Measurements from ENCODE around the gene APOBEC3A.

The APOBEC3A gene
- 0 reads per million in 4 experiments for total RNA-seq

DNA sequence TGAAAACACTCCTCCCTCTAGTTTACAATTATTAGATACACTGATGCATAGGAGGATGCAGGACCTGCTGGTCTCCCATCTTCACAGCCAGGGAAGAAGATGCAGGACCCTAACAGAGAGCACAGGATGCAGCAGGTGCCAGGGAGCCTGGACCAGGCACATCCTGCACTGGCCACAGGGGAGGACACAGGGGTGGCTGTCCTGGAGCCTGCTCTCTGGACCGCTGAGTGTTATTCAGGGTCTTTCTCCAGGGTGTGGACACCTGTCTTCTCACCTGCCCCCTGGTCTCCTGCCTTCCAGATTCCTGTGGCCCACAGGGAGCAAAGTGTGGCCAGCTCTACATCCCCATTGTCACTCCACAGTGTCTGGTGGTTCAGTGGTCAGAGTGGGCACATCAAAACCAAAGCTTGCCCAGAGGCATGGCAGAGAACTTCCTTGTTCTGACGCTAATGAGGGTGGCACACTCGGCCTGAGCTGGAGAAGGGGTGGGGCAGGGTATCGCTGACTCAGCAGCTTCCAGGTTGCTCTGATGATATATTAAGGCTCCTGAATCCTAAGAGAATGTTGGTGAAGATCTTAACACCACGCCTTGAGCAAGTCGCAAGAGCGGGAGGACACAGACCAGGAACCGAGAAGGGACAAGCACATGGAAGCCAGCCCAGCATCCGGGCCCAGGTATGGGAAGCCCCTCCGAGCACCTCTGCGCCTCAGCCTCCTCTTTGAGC lies at the start of gene APOBEC3A:
Gene APOBEC3A (plus strand): TSS at position 564 of the 725 bp plus-strand sequence. CDS start 83 bp downstream, at position 647.
- no peak for DNase-seq

DNA sequence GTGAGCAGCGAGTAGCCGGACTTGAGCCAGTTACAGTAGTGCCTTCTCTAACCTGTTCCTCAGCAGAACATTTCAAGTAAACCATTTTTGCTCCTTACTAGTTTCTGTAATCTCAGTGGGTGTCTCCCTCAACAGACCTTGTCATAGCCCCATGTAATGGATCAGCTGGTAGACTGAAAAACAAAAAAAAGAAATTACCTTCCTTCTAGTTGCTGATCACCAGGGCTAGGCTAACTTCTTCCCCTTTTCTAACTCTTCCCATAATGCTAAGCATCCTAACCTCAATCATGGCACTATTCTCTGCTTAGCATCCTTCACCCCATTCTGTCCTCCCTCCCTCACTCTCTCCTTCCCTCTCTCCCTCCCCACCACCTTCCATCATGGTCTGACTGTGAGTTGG lies 49.6 kb upstream of the APOBEC3A start:
- DNase-seq: no peak

DNA sequence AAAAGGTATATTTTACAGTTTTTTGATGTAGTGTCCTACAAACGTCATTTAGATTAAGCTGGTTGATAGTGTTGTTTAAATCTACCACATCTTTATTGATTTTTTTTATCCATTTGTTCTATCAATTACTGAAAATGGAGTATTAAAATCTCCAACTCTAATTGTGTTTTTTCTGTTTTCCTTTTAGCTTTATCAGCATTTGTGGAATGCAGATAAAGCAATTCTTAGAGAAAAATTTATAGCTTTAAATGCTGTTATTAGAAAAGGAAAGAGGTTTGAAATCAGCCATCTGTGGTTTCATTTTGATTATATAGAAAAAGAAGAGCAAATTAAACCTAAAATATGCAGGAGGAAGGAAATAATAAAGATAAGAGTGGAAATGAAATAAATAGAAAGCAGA lies 46.0 kb upstream of the APOBEC3A start:
- DNase-seq: no peak

DNA sequence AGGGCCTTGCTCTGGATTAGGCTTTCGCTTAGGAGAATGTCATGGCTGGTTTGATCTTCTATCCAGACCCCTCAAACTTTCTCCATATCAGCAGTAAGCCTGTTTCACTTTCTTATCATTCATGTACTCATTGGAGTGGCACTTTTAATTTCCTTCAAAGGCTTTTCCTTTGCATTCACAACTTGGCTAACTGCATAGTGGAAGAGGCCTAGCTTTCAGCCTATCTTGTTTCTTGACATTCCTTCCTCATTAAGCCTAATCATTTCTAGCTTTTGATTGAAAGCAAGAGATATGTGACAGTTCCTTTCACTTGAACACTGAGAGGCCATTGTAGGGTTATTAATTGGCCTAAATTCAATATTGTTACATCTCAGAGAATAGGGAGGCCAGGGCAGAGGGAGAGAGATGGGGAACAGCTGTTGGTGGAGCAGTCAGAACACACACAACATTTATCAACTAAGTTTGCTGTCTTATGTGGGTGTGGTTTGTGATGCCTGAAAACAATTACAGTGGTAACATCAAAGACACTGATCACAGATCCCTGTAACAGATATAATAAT lies 37.7 kb upstream of the APOBEC3A start:
- no peak for DNase-seq

DNA sequence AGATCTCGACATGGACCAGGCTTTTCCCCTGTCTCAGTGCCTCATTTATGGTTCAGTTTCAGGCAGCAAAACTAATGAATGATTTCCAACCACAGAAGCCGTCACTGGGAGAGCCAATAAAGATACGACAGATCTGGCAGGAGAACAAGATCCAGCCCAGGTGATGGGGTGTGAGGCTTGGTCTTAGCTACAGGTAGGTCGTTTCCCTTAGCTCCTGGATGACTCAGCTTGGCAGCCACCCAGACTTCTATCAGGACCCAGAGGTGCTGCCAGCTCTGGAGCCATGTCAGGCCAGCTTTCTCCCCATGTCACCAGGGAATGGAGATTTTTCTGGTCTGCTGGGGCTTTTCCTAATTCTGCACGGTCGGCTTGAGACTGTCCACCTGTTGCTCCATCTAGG lies 36.3 kb upstream of the APOBEC3A start:
- DNase-seq: no peak

DNA sequence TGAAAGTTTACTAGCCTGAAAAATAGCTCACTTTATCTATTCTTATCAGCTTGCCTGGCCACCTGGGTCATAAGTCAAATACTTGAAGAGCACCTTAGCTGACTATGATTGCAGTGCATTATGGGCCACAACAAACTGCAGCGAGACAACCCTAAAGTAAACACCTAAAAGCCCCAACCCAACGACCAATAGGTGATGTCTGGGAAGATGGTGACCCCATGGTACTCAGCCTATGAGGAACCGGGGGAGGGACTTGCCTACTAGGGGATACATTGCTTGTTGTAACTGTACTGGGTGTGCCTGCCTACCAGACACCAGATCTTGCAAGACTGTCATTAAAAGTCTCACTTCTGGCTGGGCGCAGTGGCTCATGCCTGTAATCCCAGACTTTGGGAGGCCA lies 35.6 kb upstream of the APOBEC3A start:
- no peak for DNase-seq

DNA sequence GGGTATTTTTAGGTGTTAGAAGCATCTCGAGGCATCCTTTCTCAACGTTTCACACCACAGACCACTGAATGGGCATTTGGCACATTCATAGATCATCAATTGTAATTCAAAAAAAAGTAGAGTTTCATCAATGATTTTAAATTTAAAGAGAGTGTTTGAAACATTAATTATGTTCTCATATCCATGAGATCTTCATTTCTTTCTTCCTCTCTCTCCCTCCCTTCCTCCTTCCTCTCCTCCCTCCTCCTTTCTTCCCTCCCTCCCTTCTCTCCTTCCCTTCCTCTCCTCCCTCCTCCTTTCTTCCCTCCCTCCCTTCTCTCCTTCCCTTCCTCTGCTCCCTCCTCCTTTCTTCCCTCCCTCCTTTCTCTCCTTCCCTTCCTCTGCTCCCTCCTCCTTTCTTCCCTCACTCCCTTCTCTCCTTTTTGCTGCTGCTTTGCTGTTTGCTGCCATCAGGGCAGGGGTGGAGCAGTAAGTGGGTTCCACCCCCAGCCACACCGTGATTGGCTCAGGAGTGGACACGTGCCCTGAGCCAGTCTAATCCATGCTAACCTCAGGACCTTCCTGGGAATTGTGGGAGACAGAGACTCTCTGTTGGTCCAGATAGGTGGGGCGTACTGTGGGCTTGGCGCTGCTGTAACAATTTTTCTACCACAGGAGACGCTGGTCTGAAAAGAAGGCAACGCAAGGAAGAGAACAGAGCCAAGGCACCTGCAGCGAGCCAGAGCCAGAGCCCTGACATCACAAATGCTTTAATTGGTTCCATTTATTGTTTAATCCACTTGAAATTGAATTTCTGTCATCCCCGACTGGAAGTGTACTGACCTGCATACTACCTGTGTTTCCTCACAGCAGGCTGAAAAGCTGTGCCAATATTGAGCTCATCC lies 33.7 kb upstream of the APOBEC3A start:
- no peak for DNase-seq

DNA sequence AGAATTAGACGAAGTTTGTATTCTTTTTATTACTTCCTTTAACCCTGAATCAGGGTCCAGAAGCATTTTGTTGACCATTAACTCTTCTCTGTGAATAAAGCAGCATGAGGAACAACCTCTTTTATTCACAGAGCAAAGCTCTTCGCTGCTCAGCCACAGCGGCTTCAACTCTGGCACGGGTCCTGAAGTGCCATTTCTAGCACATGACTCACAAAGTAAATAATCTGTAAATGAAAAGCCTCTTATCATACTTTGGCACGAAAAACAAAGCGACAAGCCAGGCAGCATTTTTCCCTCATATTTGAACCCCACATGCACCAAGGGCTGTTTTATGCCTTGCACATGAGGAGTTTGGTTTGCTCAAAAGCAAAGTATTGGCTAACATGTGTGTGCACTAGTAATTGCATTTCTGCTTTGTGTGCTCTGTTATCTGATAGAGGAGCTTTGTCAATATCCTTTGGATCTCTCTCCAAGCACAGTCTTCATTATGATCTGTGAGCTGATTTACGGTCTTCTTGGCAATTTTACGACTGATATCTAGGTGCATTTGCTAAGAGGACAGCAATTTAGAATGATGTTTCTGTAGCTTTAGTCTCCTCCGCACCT lies 33.0 kb upstream of the APOBEC3A start:
- DNase-seq: no peak

DNA sequence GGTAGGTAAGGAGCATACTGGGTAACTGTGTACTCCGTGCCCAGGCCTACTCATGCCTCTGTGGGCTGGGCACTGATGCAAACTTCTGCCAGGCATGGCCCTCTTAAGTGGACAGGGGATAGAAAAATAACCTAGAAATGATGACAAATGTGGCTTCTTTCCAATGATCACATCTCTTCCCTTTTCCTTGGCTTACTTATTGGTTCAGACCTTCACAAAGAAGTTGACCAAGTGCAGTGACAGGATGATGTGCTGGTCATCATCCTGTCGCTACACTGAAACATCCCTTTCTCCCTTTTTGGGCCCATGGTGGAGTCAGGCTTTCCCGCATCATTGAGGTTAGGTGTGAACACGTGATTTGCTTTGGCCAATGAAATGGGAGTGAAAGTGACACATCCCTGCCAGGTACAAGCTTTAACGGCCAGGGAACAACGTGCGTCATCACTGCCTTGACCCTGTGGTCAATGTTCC lies 31.8 kb upstream of the APOBEC3A start:
- no peak for DNase-seq

DNA sequence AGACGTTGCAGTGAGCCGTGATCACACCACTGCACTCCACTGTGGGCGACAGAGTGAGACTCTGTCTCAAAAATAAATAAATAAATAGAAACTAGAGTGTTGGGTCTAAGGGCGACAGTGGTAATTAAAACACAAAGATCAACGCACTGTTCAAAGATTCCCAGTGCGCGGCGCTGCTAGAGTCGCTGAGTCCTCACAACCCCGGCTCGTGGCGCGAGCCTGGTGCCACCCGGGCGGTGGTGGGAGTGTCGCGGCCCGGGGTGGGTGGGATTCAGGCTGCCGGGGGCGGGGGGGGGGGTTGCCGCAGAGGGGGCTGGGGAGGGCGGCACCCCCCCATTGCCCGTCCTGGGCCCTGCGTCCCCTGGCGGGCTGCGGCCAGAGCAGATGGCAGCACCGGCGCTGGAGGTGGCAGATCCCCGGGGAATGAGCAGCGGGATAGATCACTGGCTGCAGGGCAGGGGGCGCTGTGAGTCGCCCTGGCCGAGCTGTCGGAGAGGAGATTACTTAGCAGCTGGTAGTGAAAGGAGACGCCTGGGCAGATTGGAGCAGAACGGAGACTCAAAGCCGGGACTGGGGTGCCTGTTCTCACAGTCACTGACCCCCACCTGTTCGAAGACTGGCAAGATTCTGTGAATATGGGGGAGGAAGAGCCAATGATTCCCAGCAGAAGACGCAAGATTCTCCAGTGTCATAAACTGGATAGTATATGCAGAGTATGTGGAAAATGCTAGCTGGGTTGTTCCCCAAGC lies 30.2 kb upstream of the APOBEC3A start:
- DNase-seq: no peak

DNA sequence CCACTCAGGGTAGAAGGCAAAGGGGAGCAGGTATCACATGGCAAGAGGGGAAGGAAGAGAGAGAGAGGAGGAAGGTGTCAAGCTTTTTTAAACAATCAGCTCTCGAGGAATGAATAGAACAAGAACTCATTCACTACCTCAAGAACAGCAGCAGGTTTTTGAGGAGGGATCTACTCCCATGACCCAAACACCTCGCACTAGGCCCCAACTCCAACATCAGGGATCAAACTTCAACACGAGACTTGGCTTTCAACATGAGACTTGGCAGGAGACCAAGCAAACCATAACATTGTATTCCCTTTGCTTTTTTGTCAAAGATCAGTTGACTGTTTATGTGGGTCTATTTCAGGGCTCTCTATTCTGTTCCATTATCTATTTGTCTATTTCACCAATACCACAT lies 26.9 kb upstream of the APOBEC3A start:
- DNase-seq: no peak

DNA sequence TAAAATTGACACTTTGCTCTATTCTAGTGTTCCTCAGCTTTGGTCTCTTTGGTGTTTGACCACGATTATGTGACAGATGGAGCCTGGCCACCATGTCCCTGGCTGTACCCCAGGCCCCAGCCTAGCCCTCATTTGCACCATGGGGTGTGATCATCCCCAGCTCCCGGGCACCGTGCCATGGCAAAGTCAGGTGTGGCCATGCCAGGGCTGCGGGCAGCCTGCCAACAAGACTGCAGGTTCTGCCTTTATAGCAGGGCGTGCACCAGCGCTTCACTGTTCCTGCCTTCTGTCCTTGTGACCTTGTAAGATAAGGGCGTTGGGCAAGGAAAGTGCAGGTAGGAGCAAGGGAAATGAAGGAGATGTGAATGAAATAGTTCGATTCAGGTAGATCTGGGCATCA lies 22.4 kb upstream of the APOBEC3A start:
- no peak for DNase-seq

DNA sequence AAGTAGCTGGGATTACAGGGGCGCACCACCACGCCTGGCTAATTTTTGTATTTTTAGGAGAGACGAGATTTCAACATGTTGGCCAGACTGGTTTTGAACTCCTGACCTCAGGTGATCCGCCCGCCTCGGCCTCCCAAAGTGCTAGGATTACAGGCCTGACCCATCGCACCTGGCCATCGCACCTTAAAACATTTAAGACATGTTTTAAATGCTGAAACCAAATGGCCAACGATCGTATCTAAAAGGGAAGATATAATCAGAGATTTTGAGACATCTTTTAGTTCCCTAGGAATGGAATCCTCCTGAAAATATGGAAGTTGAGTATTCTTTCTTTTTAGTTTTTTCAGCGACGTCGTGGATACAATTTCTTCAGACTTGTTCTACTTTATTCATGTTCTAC lies 21.8 kb upstream of the APOBEC3A start:
- DNase-seq: no peak

DNA sequence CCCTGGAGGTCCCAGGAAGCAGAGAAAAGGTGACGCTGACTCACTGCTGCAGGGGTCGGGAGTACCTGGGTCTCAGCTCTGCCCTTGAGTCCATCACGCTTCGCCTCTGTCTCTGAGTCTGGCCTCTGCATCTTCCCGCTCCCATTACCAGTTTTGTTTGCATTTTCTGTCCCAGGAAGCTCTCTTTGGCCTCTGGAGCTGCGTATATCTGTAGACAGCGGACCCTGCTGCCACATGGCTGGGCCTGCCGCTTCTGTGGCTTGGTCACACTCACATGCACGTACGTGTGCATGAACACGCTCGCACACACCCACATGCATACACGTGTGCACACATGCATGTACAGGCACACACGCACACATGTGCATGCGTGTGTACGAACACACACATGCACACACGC lies 20.8 kb upstream of the APOBEC3A start:
- DNase-seq: no peak

DNA sequence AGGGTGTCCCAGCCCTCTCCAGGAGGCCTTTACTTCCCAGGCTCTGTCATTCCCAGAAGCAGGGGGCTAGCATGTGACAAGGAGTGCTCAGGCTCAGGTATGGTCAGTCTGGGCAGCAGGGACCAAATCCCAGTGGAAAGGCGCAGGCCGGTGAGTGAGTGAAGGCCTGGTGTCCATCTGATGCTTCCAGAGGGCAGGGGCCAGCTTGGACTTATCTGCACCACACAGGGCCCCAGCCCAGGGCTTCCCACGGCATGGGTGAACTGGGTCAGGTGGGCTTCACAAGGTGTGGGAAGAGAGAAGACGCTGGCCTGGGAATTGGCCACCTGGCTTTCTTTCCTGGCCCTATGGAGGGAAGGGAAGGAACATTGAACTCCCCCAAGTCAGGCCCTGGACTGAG lies 20.4 kb upstream of the APOBEC3A start:
- DNase-seq: no peak

DNA sequence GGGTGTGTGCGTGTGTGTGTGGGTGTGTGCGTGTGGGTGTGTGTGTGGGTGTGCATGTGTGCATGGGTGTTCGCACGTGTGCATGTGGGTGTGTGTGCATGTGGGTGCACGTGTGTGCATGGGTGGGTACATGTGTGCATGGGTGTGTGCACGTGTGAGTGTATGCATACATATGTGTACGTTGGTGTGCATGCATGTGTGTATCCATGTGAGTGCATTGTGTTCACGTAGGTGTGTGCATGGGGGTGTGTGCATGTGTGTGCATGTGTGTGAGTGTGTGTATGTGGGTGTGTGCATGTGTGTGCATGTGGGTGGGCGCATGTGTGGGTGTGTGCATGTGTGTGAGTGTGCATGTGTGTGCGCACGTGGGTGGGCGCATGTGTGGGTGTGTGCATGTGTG lies 19.9 kb upstream of the APOBEC3A start:
- no peak for DNase-seq

DNA sequence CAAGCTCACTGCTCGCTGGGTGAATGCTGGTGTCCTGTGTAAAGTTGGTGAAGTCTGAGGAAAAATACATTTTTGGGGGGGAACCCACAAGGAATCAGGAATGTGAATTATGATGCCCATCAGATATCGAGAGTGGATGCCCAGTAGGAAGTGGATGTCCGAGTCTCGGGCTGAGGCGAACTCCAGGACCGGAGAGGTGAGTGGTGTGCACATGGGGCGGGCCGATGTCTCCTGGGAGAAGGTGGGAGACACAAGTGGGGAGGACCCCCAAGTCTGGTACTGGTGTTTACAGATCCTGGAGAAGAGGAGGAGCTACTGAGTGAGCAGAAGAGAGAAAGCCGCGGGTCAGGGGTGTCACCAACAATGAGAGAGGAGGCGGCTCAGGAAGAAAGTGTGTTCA lies 19.2 kb upstream of the APOBEC3A start:
- no peak for DNase-seq

DNA sequence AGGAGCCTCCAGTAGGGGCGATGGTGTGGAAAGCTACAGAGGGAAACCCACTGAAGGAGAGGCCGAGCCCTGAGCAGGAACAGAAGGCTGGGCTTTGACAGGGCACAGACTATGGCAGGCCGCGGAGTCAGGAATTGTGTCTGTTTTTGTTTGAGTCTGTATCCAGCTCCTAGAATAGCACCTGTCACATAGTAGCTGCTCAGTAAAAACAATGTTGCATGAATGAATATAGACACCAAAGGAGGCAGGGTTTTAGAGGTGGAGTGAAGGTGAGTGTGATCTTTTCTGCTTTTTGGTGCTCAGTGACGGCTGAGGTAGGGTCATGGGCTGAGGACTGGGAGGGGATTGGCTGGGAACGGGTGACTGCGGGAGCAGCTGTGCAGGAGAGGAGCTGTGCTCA lies 18.5 kb upstream of the APOBEC3A start:
- no peak for DNase-seq

DNA sequence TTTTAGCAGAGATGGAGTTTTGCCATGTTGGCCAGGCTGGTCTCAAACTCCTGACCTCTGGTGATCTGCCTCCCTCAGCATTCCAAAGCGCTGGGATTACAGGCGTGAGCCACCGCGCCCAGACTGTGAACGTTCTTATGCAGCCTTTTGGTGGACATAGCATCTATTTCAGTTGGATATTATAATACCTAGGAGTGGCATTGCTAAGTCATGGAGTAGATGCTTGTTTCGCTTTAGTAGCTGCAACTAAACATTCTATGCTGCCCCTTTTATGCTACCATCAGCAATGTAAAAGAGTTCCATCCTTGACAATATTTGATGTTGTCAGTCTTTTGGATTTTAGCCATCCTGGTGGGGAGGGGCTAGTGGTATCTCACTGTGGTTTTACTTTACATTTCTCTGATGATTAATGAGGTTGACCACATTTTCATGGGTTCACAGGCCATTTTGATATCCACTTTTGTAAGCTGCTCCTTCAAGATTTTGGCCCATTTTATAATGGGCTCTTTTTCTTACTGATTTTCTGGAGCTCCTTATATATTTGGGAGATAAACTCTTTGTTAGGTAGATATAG lies 16.5 kb upstream of the APOBEC3A start:
- no peak for DNase-seq

DNA sequence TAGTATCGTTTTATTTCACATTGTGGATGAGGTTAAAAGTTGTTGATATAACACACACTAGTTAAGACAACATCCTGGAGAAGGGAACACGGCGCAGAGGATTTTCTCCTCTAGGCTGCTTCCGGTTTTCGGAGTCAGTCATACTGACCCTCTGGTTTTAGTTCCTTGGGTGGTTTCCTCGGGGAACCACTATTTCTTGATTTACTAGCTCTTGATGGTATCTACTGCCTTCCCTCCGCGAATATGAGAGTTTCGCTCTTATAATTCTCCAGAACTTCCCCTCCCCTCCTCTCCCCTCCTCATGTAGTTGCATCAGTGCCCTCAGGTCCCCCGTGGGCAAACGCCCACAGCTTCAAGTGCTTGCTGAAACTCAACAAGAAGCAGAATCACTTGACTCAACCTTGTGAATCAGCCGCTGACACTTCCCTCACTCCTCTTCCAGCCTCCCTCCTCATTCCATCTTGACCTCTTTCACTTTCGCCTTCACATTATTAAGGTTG lies 15.9 kb upstream of the APOBEC3A start:
- no peak for DNase-seq

DNA sequence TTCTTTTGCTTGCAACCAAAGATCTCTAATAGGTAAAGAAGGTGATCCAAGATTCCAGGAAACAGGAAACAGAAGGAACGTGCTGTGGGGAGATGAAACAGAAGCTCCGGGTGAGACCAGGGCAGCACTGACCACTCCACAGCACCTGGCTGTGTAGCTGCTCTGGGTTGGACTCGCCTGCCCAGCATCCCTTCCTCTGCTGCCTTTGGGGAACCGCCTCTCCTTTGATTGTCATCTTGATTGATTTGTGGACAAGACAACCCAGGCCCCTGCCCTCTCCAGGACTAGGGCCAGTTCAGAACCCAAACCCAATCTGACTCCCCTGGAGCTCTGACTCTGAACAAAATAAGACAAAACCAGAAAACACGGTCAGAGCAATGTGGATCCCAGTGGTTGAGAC lies 14.7 kb upstream of the APOBEC3A start:
- no peak for DNase-seq

DNA sequence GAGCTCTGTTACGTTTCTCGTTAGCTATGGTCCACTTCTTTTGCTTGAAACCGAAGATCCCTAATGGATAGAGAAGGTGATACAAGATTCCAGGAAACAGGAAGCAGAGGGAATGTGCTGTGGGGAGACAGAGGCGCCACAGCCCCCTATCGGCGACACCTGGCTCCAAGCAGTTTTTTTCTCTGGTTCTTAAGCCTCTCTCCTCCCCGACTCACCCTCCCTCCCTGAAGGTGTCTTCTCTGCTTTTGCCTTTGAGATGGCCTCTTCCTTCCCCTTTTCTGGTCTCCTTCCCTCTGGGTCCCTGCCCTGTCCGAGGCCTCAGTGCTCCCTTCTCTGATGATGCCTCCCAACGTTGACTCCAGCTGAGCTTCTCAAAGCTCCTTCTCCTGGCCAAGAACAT lies 14.2 kb upstream of the APOBEC3A start:
- no peak for DNase-seq
